A549 (cell line): ENCODE results near the gene CX3CR1. TPM values are rescaled to one million over a fixed set of nuclear protein-coding genes. Genes with fewer than 3 reads are reported as not detected.

Experiments used
- ATAC-seq, 2 experiments: fragments of 200-7000 bp in 1 of 2; fragments of >200 bp in 1 of 2; cut with Nextera tagmentation in 1 of 2; cut with Tn5 transposase in 1 of 2; 3 replicates each; pipeline versions ENCODE4 v1.8.0 to v1.9.1; 2018 to 2020; ENCODE audit warnings: mild to moderate bottlenecking in 1 of 2, moderate library complexity in 1 of 2
- CTCF ChIA-PET: fragments of 300-600 bp; sonication (Branson Sonifier 250); formaldehyde crosslinking; extraction: SDS; loops from one replicate; lab custom pipeline; 2021; ENCODE audit warnings: antibody characterized with exemption, inconsistent platforms; lab: Yijun Ruan, JAX
- POLR2A ChIA-PET: fragments of 350-600 bp; formaldehyde crosslinking; extraction: SDS; loops from one replicate; lab custom pipeline; 2021; ENCODE audit warnings: antibody characterized with exemption, inconsistent platforms; lab: Yijun Ruan, JAX
- DNase-seq, 2 experiments: peaks; one replicate each; pipeline versions ENCODE4 v3.0.0 to v3.0.0-alpha.2; 2011 to 2016; ENCODE audit warnings: low read depth in 1 of 2, low spot score in 1 of 2
- FAIRE-seq: peaks from 2 replicates; lab custom pipeline; 2011; peaks lifted over from hg19 to GRCh38; lab: Jason Lieb, UNC
- H3K27ac ChIP-seq, 2 experiments: fragments of >200 bp; sonication (Bioruptor Twin); formaldehyde crosslinking; 3 replicates each; pipeline ENCODE4 v1.5.1; 2016 to 2017
- H3K4me1 ChIP-seq: fragments of >200 bp; sonication (Bioruptor Twin); formaldehyde crosslinking; 3 replicates; pipeline ENCODE4 v1.6.1; 2016
- H3K4me2 ChIP-seq: fragments of >200 bp; sonication (Bioruptor Twin); formaldehyde crosslinking; 3 replicates; pipeline ENCODE4 v1.6.1; 2016
- H3K4me3 ChIP-seq: fragments of >200 bp; sonication (Bioruptor Twin); formaldehyde crosslinking; 3 replicates; pipeline ENCODE4 v1.5.1; 2016
- H3K9me3 ChIP-seq: fragments of >200 bp; sonication (Bioruptor Twin); formaldehyde crosslinking; 3 replicates; pipeline ENCODE4 v1.6.1; 2016
- ATOH8 ChIP-seq: fragments of 250-450 bp; sonication (Bioruptor Pico); IDR thresholded peaks from 2 replicates; pipeline ENCODE4 v1.5.0; 2020; ENCODE audit warnings: low read depth, mild to moderate bottlenecking, moderate library complexity
- BHLHE40 ChIP-seq: IDR thresholded peaks from 2 replicates; pipeline ENCODE4 v1.6.1; 2012; ENCODE audit warnings: low read depth, low read length, inconsistent platforms
- CBX2 ChIP-seq: fragments of 200-600 bp; sonication (generic); IDR thresholded peaks from 2 replicates; pipeline ENCODE4 v1.6.1; 2016; ENCODE audit warnings: low read depth, mild to moderate bottlenecking, borderline replicate concordance
- CEBPB ChIP-seq, 2 experiments: fragments of >200 bp in 1 of 2; sonication (Bioruptor Twin) in 1 of 2; formaldehyde crosslinking in 1 of 2; IDR thresholded peaks; 2 replicates each; pipeline ENCODE4 v1.6.1; 2012 to 2016
- CHD4 ChIP-seq: fragments of 200-600 bp; sonication (generic); IDR thresholded peaks from 2 replicates; pipeline ENCODE4 v1.6.1; 2016; ENCODE audit warnings: antibody characterized with exemption, mild to moderate bottlenecking, borderline replicate concordance
- EHMT2 ChIP-seq: fragments of 200-600 bp; sonication (generic); IDR thresholded peaks from 2 replicates; pipeline ENCODE4 v1.6.1; 2016; ENCODE audit warnings: antibody characterized with exemption, low read depth, mild to moderate bottlenecking, moderate library complexity
- ESRRA ChIP-seq: fragments of 150-350 bp; IDR thresholded peaks from 2 replicates; pipeline ENCODE4 v1.6.1; 2014; ENCODE audit warnings: mild to moderate bottlenecking, low read length, borderline replicate concordance
- FOSL2 ChIP-seq, 2 experiments: fragments of 450-650 bp in 1 of 2; fragments of >200 bp in 1 of 2; sonication (Bioruptor Twin) in 1 of 2; formaldehyde crosslinking; IDR thresholded peaks; 2 replicates each; pipeline versions ENCODE4 v1.5.0 to v1.6.1; 2016 to 2020; ENCODE audit warnings: mild to moderate bottlenecking in 1 of 2, moderate library complexity in 1 of 2
- GATA3 ChIP-seq: IDR thresholded peaks from 2 replicates; pipeline ENCODE4 v1.6.1; 2012; ENCODE audit warnings: borderline replicate concordance
- HDAC2 ChIP-seq: fragments of 200-600 bp; sonication (generic); IDR thresholded peaks from 2 replicates; pipeline ENCODE4 v1.6.1; 2016
- HES2 ChIP-seq: fragments of >200 bp; sonication (Bioruptor Twin); formaldehyde crosslinking; IDR thresholded peaks from 2 replicates; pipeline ENCODE4 v1.6.1; 2016
- HMGXB4 ChIP-seq: fragments of 250-450 bp; sonication (Bioruptor Pico); IDR thresholded peaks from 2 replicates; pipeline ENCODE4 v1.5.0; 2021; ENCODE audit warnings: mild to moderate bottlenecking, moderate library complexity, borderline replicate concordance
- HOXA7 ChIP-seq: fragments of 250-450 bp; sonication (Bioruptor Pico); IDR thresholded peaks from 2 replicates; pipeline ENCODE4 v1.5.0; 2020; ENCODE audit warnings: mild to moderate bottlenecking, moderate library complexity
- HOXB13 ChIP-seq: fragments of 250-450 bp; sonication (Bioruptor Pico); IDR thresholded peaks from 2 replicates; pipeline ENCODE4 v1.5.0; 2020; ENCODE audit warnings: low read depth, mild to moderate bottlenecking, moderate library complexity
- HOXB5 ChIP-seq: fragments of 250-450 bp; sonication (Bioruptor Pico); IDR thresholded peaks from 2 replicates; pipeline ENCODE4 v1.5.0; 2020; ENCODE audit warnings: mild to moderate bottlenecking, moderate library complexity
- KDM5A ChIP-seq: fragments of 200-600 bp; sonication (generic); IDR thresholded peaks from 2 replicates; pipeline ENCODE4 v1.6.1; 2016; ENCODE audit warnings: antibody characterized with exemption, mild to moderate bottlenecking
- NFE2L2 ChIP-seq: fragments of 150-350 bp; conservative IDR thresholded peaks from 2 replicates; pipeline ENCODE4 v1.6.1; 2014; ENCODE audit warnings: low read length
- NPAS2 ChIP-seq: fragments of 250-450 bp; sonication (Bioruptor Pico); IDR thresholded peaks from 2 replicates; pipeline ENCODE4 v1.8.0; 2022; ENCODE audit warnings: mild to moderate bottlenecking, moderate library complexity, borderline replicate concordance
- PHF8 ChIP-seq: fragments of 200-600 bp; sonication (generic); IDR thresholded peaks from 2 replicates; pipeline ENCODE4 v1.6.1; 2016; ENCODE audit warnings: low read depth, mild to moderate bottlenecking, antibody characterized with exemption, moderate library complexity, borderline replicate concordance
- POLR2AphosphoS2 ChIP-seq: conservative IDR thresholded peaks from 2 replicates; pipeline ENCODE4 v1.6.1; 2012; ENCODE audit warnings: low read length, improper control_type of control experiment, inconsistent platforms
- RARB ChIP-seq: fragments of 250-450 bp; sonication (Bioruptor Pico); IDR thresholded peaks from 2 replicates; pipeline ENCODE4 v1.8.0; 2021; ENCODE audit warnings: mild to moderate bottlenecking, moderate library complexity
- RCOR1 ChIP-seq: fragments of 150-350 bp; IDR thresholded peaks from 2 replicates; pipeline ENCODE4 v1.6.1; 2014; ENCODE audit warnings: antibody characterized with exemption, low read length, low read depth
- RFX5 ChIP-seq: fragments of 450-650 bp; IDR thresholded peaks from 2 replicates; pipeline ENCODE4 v1.7.1; 2014; ENCODE audit warnings: antibody characterized with exemption, mild to moderate bottlenecking, moderate library complexity
- USF2 ChIP-seq: fragments of 450-650 bp; IDR thresholded peaks from 2 replicates; pipeline ENCODE4 v1.6.1; 2014; ENCODE audit warnings: antibody characterized with exemption
- ZFP36 ChIP-seq: fragments of 450-650 bp; IDR thresholded peaks from 2 replicates; pipeline ENCODE4 v1.6.1; 2014; ENCODE audit warnings: borderline replicate concordance; ENCODE audit not compliant: partially characterized antibody
- WGBS: methylation state at CpG from one replicate; pipeline ENCODE4 v1.1.6; 2017; ENCODE audit errors: missing lambda C conversion rate; 5-methylcytosine and 5-hydroxymethylcytosine counted together
- polyA plus RNA-seq, 4 experiments: library from polyadenylated mRNA; depleted of rRNA in 3 of 4; stranded (reverse); fragments of >200 nt; fragmentation: RNase III in 1 of 4; extraction: RNeasy Plus Mini Kit Qiagen cat#74134 plus additional on column Dnase treatment in 1 of 4; gene quantifications; 2 replicates in 3 of 4; 3 replicates in 1 of 4; pipeline ENCODE4 v1.2.3, GENCODE V29; 2011 to 2017
- TF ChIP-seq, protein P1 (sequence below): fragments of >200 bp; sonication (Bioruptor Twin); formaldehyde crosslinking; IDR thresholded peaks from 3 replicates; pipeline ENCODE4 v1.6.1; 2016
- TF ChIP-seq, protein P2 (sequence below): fragments of >200 bp; sonication (Bioruptor Twin); formaldehyde crosslinking; IDR thresholded peaks from 3 replicates; pipeline ENCODE4 v1.5.1; 2016

Gene CX3CR1
- polyA plus RNA-seq, 2 of the 4 experiments (the other 2 are of a cell fraction), result 0.06 to 0.14 TPM

DNA sequence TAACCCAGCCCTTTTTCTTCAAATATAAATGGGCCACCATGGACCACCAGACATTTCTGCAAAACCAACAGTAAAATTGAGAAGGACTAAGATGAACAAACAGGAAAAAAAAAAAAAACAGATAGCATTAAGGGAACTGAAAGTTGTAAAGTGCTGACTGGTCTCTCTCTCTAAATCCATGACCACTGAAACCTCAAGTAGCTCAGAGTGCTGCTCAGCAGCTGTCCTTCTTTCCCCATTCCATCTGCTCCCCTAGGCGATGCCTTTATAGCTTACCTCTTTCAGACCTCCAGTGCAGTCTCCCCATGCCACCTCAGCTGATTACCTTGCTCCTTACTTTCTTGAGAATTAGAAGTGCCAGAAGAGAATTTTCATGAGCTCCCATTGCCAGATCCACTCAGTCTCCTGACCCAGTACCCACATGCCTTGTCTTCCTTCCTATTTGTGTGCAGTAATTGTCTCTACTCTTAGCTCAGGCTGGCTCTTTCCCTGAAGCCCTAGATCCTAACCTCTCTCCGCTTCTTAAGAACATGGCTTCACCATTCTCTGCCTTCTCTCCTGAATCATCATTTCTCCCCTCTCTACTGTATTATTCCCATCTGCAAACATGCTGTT is 63.6 kb downstream of the CX3CR1 start:
- WGBS, result 48% methylated on average over 2 of the region's 2 CpGs
- POLR2A ChIA-PET, result interaction anchor here (0.7 kb wide), 1 partner anchor 24 kb away, joined by 4 read pairs; no protein-coding TSS in a partner anchor

DNA sequence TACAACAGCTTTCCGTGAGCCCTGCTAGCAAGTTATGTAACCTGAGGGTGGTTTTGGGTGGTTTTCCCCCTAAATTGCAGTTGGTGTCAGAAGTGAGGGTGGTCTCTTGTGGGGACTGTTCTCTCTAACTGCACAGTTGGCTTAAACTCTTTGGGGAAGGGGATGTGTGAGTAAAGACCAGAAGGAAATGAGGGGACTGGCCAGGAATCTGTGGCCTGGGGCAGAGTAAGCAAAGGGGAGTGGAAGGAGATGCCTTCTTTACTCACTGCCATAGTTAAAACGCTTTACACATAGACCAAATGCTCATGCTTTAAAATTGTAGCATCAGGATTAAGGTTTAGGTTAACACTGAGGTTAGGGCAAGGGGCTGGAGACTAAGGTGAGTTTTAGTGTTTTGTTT is 66.2 kb downstream of the CX3CR1 start:
- Histone ChIP-seq H3K4me3 (no peak overlapping the region), H3K4me1 (no peaks in the 10 kb centered on the region), H3K9me3 (no peaks in the 10 kb centered on the region), H3K4me2 (no peak overlapping the region), H3K27ac (no peak overlapping the region)
- FAIRE-seq (no peak), ATAC-seq (no peak)
- CTCF ChIA-PET, result interaction anchor here (1.1 to 5.9 kb wide), 2 partner anchors 24 to 75 kb away, joined by 6 to 40 read pairs; no protein-coding TSS in a partner anchor
- TF ChIP-seq RCOR1, result no peak
- no peak for TF ChIP-seq ZFP36
- no peak for TF ChIP-seq CHD4
- TF ChIP-seq EHMT2, result no peak
- no peak for TF ChIP-seq RFX5
- TF ChIP-seq, protein P1, sequence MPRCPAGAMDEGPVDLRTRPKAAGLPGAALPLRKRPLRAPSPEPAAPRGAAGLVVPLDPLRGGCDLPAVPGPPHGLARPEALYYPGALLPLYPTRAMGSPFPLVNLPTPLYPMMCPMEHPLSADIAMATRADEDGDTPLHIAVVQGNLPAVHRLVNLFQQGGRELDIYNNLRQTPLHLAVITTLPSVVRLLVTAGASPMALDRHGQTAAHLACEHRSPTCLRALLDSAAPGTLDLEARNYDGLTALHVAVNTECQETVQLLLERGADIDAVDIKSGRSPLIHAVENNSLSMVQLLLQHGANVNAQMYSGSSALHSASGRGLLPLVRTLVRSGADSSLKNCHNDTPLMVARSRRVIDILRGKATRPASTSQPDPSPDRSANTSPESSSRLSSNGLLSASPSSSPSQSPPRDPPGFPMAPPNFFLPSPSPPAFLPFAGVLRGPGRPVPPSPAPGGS, result no peak
- no peak for TF ChIP-seq POLR2AphosphoS2
- TF ChIP-seq HOXA7 (CRISPR knock-in tag), result no peak
- TF ChIP-seq CEBPB (IDR thresholded peaks at IDR 0.05), result no peak
- no peak for TF ChIP-seq PHF8
- TF ChIP-seq KDM5A, result no peak
- no peak for TF ChIP-seq CBX2
- no peak for TF ChIP-seq HMGXB4
- no peak for TF ChIP-seq GATA3
- no peak for TF ChIP-seq HES2
- TF ChIP-seq USF2, result no peak
- no peak for TF ChIP-seq RARB (CRISPR knock-in tag)
- TF ChIP-seq ATOH8 (CRISPR knock-in tag), result no peak
- no peak for TF ChIP-seq FOSL2 (IDR thresholded peaks at IDR 0.05)
- no peak for TF ChIP-seq FOSL2 (CRISPR knock-in tag; IDR thresholded peaks at IDR 0.05)
- no peak for TF ChIP-seq NPAS2 (CRISPR knock-in tag)
- TF ChIP-seq, all 56 proteins: peak for 0
- DNase-seq, result no peak
- 33% methylated on average over 2 of the region's 2 CpGs for WGBS
- POLR2A ChIA-PET, result no interaction called here

More for the DNA sequence above, 63.6 kb downstream of the CX3CR1 start:
- CTCF ChIA-PET, result interaction anchor here (0.6 to 5.9 kb wide), 7 partner anchors 13 to 270 kb away, joined by 3 to 40 read pairs (median 3); partner anchors contain the start of gene XIRP1
- Histone ChIP-seq H3K4me3 (no peak overlapping the region), H3K4me2 (no peak overlapping the region), H3K27ac (no peak overlapping the region), H3K4me1 (no peaks in the 10 kb centered on the region), H3K9me3 (no peaks in the 10 kb centered on the region)
- FAIRE-seq (no peak), ATAC-seq (no peak), DNase-seq (no peak)
- TF ChIP-seq HDAC2 (no peak), BHLHE40 (no peak), ESRRA (no peak), RCOR1 (no peak), EHMT2 (no peak), HOXB5 (no peak), HOXB13 (no peak), NFE2L2 (no peak), KDM5A (no peak), RFX5 (no peak), CBX2 (no peak), RARB (CRISPR knock-in tag) (no peak)
- TF ChIP-seq, protein P2, sequence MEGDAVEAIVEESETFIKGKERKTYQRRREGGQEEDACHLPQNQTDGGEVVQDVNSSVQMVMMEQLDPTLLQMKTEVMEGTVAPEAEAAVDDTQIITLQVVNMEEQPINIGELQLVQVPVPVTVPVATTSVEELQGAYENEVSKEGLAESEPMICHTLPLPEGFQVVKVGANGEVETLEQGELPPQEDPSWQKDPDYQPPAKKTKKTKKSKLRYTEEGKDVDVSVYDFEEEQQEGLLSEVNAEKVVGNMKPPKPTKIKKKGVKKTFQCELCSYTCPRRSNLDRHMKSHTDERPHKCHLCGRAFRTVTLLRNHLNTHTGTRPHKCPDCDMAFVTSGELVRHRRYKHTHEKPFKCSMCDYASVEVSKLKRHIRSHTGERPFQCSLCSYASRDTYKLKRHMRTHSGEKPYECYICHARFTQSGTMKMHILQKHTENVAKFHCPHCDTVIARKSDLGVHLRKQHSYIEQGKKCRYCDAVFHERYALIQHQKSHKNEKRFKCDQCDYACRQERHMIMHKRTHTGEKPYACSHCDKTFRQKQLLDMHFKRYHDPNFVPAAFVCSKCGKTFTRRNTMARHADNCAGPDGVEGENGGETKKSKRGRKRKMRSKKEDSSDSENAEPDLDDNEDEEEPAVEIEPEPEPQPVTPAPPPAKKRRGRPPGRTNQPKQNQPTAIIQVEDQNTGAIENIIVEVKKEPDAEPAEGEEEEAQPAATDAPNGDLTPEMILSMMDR, result no peak
- TF ChIP-seq, protein P1, result no peak
